ENCODE measurements around the gene FGF3. TPM values are rescaled to one million over a fixed set of nuclear protein-coding genes. Genes with fewer than 3 reads are reported as not detected.

The FGF3 gene
- total RNA-seq, 1 experiment from 2014 or later: not detected

DNA sequence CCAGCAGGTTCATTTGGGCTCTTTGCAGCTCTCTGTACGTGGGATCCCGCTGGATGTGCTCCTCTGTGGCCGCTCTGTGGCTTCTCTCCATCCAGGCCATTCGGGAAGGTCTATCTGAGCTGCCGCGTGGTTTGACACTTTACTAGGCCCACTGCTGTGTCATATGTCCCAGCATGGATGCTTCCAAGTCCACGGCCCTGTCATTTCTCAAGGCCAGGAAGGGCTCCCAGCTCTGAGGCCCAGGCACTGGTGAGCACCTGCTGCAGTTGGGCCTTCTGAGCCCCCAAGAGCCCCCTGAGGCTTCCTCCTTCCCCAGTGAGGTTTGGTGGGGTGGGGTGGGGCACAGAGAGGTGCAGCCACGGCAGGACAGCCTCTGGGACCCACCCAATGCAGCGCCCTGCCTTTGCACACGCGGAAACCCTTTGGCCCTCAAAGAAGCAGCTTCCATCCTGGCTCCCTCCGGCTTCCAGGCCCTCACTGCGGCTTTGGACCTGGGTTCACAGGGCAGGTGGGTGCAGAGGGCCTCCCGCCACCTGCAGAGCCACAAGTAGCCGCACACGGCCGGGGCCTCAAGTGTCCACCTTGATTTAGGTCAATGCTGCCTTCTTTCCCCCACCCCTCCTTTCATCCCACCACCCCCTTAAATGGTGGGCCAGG lies 44.5 kb upstream of the FGF3 start:
- Histone ChIP-seq H3K4me3 (ENCODE audit: low read length) (no peak overlapping the region), H3K27ac (ENCODE audit: low read length) (no peak overlapping the region), H3K4me1 (ENCODE audit: low read length) (no peaks in the 10 kb centered on the region), H4K20me1 (ENCODE audit: insufficient read depth, low read depth, low read length) (no peaks in the 10 kb centered on the region), H2AFZ (ENCODE audit: low read length) (no peak overlapping the region), H3K9me3 (ENCODE audit: low read length) (no peaks in the 10 kb centered on the region), H3K9ac (ENCODE audit: low read length) (no peak overlapping the region), H3K4me2 (ENCODE audit: low read depth, low read length, poor library complexity, severe bottlenecking) (no peak overlapping the region), H3K36me3 (ENCODE audit: insufficient read depth, low read length) (no peaks in the 10 kb centered on the region), H3K9me2 (replicated peaks; ENCODE audit: insufficient read depth, low read length) (no peaks in the 10 kb centered on the region), H3K79me2 (ENCODE audit: low read length) (no peaks in the 10 kb centered on the region), H3K27me3 (ENCODE audit: low read length) (no peaks in the 10 kb centered on the region)
- no peak for DNase-seq

DNA sequence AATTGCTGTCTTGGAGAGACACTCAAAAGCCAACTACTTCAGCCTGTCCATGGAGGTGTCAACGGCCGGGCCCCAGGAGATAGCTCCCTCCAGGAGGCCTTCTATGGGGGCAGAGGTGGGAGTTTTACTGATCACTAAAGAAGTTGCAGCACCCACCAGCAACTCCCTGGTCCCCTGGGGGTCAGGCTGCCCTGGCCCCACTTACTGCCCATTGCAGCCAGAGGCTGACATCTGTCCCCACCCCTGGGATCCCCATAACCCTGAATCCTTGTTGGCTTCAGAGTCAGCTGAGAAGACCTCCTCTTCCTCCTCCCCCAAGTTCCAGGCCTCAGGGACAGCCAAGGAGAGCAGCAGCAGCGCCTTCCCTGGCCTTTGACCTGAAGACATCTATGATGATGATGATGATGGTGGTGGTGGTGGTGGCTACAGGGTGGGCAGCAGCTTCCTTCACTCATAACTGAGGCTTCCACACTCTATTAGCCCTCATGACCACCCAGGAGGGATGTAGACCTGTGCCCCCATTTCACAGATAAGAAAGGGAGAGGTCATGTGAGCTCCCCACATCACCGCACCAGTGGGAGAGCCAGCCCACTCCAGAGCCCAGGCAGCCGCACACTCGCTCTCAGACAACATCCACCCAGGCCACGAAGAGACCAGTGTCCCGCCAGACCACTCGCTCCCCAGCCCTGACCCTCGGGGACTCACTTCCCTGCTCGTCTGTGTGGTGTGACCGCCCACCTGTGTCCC lies 43.8 kb upstream of the FGF3 start:
- no peaks in the 10 kb centered on the region for H3K4me1 ChIP-seq (ENCODE audit: low read length)
- no peaks in the 10 kb centered on the region for H4K20me1 ChIP-seq (ENCODE audit: insufficient read depth, low read depth, low read length)
- no peaks in the 10 kb centered on the region for H3K27me3 ChIP-seq (ENCODE audit: low read length)
- H3K36me3 ChIP-seq (ENCODE audit: insufficient read depth, low read length): no peaks in the 10 kb centered on the region
- H3K4me3 ChIP-seq (ENCODE audit: low read length): no peak overlapping the region
- DNase-seq: no peak
- H3K79me2 ChIP-seq (ENCODE audit: low read length): no peaks in the 10 kb centered on the region
- no peaks in the 10 kb centered on the region for H3K9me3 ChIP-seq (ENCODE audit: low read length)
- H3K27ac ChIP-seq (ENCODE audit: low read length): no peak overlapping the region
- no peak overlapping the region for H2AFZ ChIP-seq (ENCODE audit: low read length)
- H3K4me2 ChIP-seq (ENCODE audit: low read depth, low read length, poor library complexity, severe bottlenecking): no peak overlapping the region
- H3K9ac ChIP-seq (ENCODE audit: low read length): no peak overlapping the region
- no peaks in the 10 kb centered on the region for H3K9me2 ChIP-seq (replicated peaks; ENCODE audit: insufficient read depth, low read length)

DNA sequence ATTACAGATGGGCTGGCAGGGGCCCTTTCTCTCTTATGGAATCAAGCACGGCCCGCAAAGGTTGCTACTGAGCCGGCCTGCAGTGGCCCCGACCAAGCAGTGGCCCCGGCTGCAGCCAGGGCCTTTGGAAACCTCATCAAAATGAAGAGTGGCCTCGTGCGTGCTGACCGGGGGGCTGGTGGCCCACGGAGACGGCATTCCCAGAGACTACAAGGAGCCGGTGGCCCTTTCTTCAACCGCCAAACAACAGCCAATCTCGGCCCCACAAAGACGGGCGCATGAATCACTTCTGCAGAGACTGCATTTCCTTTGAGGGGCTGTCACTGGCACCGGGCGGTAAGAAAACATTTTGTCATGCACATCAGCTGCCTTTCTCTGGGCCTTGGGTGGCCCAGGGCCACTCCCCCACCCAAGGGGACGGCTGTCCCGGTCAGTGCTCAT lies 43.1 kb upstream of the FGF3 start:
- H3K27me3 ChIP-seq (ENCODE audit: low read length): no peaks in the 10 kb centered on the region
- no peaks in the 10 kb centered on the region for H3K9me2 ChIP-seq (replicated peaks; ENCODE audit: insufficient read depth, low read length)
- no peak overlapping the region for H3K9ac ChIP-seq (ENCODE audit: low read length)
- no peaks in the 10 kb centered on the region for H3K79me2 ChIP-seq (ENCODE audit: low read length)
- H4K20me1 ChIP-seq (ENCODE audit: insufficient read depth, low read depth, low read length): no peaks in the 10 kb centered on the region
- no peaks in the 10 kb centered on the region for H3K9me3 ChIP-seq (ENCODE audit: low read length)
- no peak overlapping the region for H3K27ac ChIP-seq (ENCODE audit: low read length)
- no peak overlapping the region for H3K4me3 ChIP-seq (ENCODE audit: low read length)
- H3K4me2 ChIP-seq (ENCODE audit: low read depth, low read length, poor library complexity, severe bottlenecking): no peak overlapping the region
- DNase-seq: no peak
- H3K36me3 ChIP-seq (ENCODE audit: insufficient read depth, low read length): no peaks in the 10 kb centered on the region
- H3K4me1 ChIP-seq (ENCODE audit: low read length): no peaks in the 10 kb centered on the region
- no peak overlapping the region for H2AFZ ChIP-seq (ENCODE audit: low read length)

DNA sequence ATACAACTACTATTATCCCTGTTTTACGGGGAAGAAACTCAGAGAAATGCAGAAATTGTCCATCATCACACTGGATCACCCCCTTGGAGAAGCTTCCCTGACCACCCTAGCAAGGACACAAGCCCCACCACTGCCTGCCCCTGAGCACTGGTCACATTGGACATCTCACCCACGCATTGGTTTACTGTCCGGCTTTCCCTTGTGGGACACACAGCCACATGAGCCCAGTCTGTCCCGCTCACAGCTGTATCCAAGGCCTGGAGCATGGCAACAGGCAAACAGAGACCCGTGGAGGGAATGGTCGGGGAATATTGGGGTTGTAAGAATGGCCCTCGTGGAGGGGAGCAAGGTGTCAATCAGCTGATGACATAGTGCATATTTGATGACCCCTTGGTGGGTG lies 42.7 kb upstream of the FGF3 start:
- Histone ChIP-seq H3K4me3 (ENCODE audit: low read length) (no peak overlapping the region), H3K9me2 (replicated peaks; ENCODE audit: insufficient read depth, low read length) (no peaks in the 10 kb centered on the region), H2AFZ (ENCODE audit: low read length) (no peak overlapping the region), H3K9me3 (ENCODE audit: low read length) (no peaks in the 10 kb centered on the region), H4K20me1 (ENCODE audit: insufficient read depth, low read depth, low read length) (no peaks in the 10 kb centered on the region), H3K9ac (ENCODE audit: low read length) (no peak overlapping the region), H3K27me3 (ENCODE audit: low read length) (no peaks in the 10 kb centered on the region), H3K27ac (ENCODE audit: low read length) (no peak overlapping the region), H3K4me2 (ENCODE audit: low read depth, low read length, poor library complexity, severe bottlenecking) (no peak overlapping the region), H3K79me2 (ENCODE audit: low read length) (no peaks in the 10 kb centered on the region), H3K36me3 (ENCODE audit: insufficient read depth, low read length) (no peaks in the 10 kb centered on the region), H3K4me1 (ENCODE audit: low read length) (no peaks in the 10 kb centered on the region)
- DNase-seq: no peak

DNA sequence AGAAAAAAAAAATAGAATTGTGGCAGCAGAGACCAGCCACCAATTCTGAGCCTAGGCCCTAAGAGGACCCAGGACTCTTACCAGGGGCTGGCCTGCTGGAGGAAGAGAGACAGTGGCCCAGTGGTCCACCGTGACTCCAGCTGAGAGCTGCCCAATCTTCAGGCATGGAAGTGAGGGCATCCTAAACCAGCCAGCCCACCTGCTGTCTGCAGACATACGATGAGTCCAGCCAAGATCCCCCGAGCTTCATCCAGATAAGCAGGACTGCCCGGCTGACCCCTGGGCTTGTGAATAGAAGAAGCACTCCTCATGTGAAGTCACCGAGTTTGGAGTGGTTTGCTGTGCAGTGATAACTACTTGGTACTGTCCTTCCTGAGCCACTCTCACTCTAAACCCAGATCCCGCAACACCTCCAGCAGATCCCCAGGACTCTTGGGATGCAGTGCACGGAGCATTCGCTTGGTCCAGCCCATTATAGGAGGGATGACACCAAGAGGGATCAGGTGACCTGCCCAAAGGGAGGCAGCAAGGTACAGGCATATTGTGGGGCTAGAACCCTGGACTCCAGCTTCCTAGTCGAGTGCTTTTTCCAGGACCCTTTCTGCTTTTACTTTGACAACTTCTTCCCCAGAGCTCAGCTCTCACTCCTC lies 41.7 kb upstream of the FGF3 start:
- Histone ChIP-seq H3K9ac (ENCODE audit: low read length) (no peak overlapping the region), H3K27me3 (ENCODE audit: low read length) (no peaks in the 10 kb centered on the region), H4K20me1 (ENCODE audit: insufficient read depth, low read depth, low read length) (no peaks in the 10 kb centered on the region), H3K27ac (ENCODE audit: low read length) (no peak overlapping the region), H2AFZ (ENCODE audit: low read length) (no peak overlapping the region), H3K4me2 (ENCODE audit: low read depth, low read length, poor library complexity, severe bottlenecking) (no peak overlapping the region), H3K4me1 (ENCODE audit: low read length) (no peaks in the 10 kb centered on the region), H3K79me2 (ENCODE audit: low read length) (no peaks in the 10 kb centered on the region), H3K9me3 (ENCODE audit: low read length) (no peaks in the 10 kb centered on the region), H3K9me2 (replicated peaks; ENCODE audit: insufficient read depth, low read length) (no peaks in the 10 kb centered on the region), H3K36me3 (ENCODE audit: insufficient read depth, low read length) (no peaks in the 10 kb centered on the region), H3K4me3 (ENCODE audit: low read length) (no peak overlapping the region)
- DNase-seq: no peak

DNA sequence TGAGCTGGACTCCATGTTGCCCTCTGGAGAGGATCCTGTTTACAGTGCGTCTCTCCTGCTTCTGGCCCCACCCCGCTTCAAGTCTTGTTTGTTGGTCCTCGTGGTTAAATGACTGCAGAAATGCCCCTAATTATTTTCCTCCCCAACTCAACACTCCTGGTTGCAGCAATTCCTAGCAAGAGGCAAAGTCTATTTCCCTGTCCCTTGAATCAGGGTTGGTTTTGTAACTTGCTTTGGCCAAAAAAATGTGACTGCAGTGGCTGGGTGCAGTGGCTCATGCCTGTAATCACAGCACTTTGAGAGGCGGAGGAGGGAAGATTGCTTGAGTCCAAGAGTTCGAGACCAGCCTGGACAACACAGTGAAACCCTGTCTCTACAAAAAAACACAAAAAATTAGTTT lies 41.0 kb upstream of the FGF3 start:
- H4K20me1 ChIP-seq (ENCODE audit: insufficient read depth, low read depth, low read length): no peaks in the 10 kb centered on the region
- no peak overlapping the region for H2AFZ ChIP-seq (ENCODE audit: low read length)
- H3K4me2 ChIP-seq (ENCODE audit: low read depth, low read length, poor library complexity, severe bottlenecking): no peak overlapping the region
- no peak overlapping the region for H3K4me3 ChIP-seq (ENCODE audit: low read length)
- no peak for DNase-seq
- H3K27me3 ChIP-seq (ENCODE audit: low read length): no peaks in the 10 kb centered on the region
- no peaks in the 10 kb centered on the region for H3K9me3 ChIP-seq (ENCODE audit: low read length)
- no peaks in the 10 kb centered on the region for H3K9me2 ChIP-seq (replicated peaks; ENCODE audit: insufficient read depth, low read length)
- no peaks in the 10 kb centered on the region for H3K79me2 ChIP-seq (ENCODE audit: low read length)
- H3K9ac ChIP-seq (ENCODE audit: low read length): no peak overlapping the region
- no peaks in the 10 kb centered on the region for H3K4me1 ChIP-seq (ENCODE audit: low read length)
- H3K36me3 ChIP-seq (ENCODE audit: insufficient read depth, low read length): no peaks in the 10 kb centered on the region
- no peak overlapping the region for H3K27ac ChIP-seq (ENCODE audit: low read length)

DNA sequence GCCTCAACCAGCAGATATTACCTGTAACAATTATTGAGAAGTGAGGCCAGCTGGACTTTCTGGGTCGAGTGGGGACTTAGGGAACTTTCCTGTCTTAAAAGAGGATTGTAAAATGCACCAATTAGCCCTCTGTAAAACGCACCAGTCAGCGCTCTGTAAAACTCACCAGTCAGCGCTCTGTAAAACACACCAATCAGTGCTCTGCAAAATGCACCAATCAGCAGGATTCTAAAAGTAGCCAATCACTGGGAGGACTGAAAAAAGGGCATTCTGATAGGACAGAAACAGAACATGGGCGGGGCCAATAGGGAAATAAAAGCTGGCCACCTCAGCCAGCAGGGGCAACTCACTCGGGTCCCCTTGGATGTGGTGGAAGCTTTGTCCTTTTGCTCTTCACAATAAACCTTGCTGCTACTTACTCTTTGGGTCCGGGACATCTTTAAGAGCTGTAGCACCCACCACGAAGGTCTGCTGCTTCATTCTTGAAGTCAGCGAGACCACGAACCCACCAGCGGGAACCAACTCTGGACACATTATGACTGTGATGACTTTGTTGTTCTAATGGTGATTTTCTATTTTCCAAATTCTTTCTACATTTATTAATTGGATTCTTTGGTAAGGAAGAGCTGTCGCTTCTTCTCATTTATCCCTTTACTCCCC lies 40.2 kb upstream of the FGF3 start:
- DNase-seq: no peak
- Histone ChIP-seq H4K20me1 (ENCODE audit: insufficient read depth, low read depth, low read length) (no peaks in the 10 kb centered on the region), H3K27me3 (ENCODE audit: low read length) (no peaks in the 10 kb centered on the region), H2AFZ (ENCODE audit: low read length) (no peak overlapping the region), H3K4me3 (ENCODE audit: low read length) (no peak overlapping the region), H3K4me2 (ENCODE audit: low read depth, low read length, poor library complexity, severe bottlenecking) (no peak overlapping the region), H3K36me3 (ENCODE audit: insufficient read depth, low read length) (no peaks in the 10 kb centered on the region), H3K27ac (ENCODE audit: low read length) (no peak overlapping the region), H3K9ac (ENCODE audit: low read length) (no peak overlapping the region), H3K9me2 (replicated peaks; ENCODE audit: insufficient read depth, low read length) (no peaks in the 10 kb centered on the region), H3K4me1 (ENCODE audit: low read length) (no peaks in the 10 kb centered on the region), H3K79me2 (ENCODE audit: low read length) (no peaks in the 10 kb centered on the region), H3K9me3 (ENCODE audit: low read length) (no peaks in the 10 kb centered on the region)

DNA sequence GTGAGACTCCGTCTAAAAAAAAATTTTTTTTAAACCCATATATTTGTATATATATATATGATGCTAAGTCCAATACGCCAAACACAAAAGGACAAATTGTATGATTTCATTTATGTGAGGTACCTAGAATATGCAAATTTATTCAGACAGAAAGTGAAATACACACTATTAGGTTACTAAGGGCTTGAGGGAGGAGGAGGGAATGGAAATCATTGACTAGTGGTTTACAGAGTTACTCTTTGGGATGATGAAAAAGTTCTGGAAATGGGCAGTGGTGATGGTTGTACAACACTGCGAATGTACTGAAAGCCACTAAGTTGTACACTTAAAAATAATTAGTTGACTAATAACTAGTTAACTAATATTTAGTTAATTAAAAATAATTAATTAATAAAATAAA lies 36.2 kb upstream of the FGF3 start:
- Histone ChIP-seq H3K9ac (ENCODE audit: low read length) (no peak overlapping the region), H3K4me3 (ENCODE audit: low read length) (no peak overlapping the region), H2AFZ (ENCODE audit: low read length) (no peak overlapping the region), H3K4me1 (ENCODE audit: low read length) (no peaks in the 10 kb centered on the region), H3K79me2 (ENCODE audit: low read length) (no peaks in the 10 kb centered on the region), H3K27ac (ENCODE audit: low read length) (no peak overlapping the region), H3K9me3 (ENCODE audit: low read length) (no peaks in the 10 kb centered on the region), H3K36me3 (ENCODE audit: insufficient read depth, low read length) (no peaks in the 10 kb centered on the region), H3K4me2 (ENCODE audit: low read depth, low read length, poor library complexity, severe bottlenecking) (no peak overlapping the region), H3K27me3 (ENCODE audit: low read length) (no peaks in the 10 kb centered on the region; the same call in 1 of the 2 replicates), H4K20me1 (ENCODE audit: insufficient read depth, low read depth, low read length) (no peaks in the 10 kb centered on the region), H3K9me2 (replicated peaks; ENCODE audit: insufficient read depth, low read length) (no peaks in the 10 kb centered on the region)
- no peak for DNase-seq

All from Karpas-422 (cell line).